ENCODE data around the gene CHD2.

The CHD2 gene

DNA sequence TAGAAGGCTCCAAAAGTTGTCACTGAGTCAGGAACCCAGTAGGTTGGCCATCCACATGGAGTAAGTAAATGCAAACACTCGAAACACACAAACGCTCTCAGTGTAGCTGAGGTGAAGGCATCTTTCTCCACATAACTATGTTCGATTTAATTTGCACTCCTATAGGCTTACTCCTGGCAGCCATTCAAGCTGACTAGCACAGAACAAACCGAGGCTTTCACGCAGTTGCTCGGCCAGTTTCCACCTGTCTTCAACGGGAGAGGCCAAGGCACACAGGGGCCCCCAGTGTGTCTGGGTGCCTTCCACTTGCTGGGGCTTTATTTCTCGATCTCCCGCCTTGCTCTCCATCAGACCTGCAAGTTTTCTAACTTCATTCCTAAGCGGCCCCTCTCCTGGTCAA, 170.0 kb downstream of the CHD2 start:
- no peak overlapping the region for H3K27ac ChIP-seq (ENCODE audit: low read depth, low read length)
- H3K4me3 ChIP-seq (ENCODE audit: low read depth in 1 of 2, low read length in 2 of 2) = no peak overlapping the region
- no peaks in the 10 kb centered on the region for H3K4me1 ChIP-seq (ENCODE audit: control insufficient read depth in 1 of 2, insufficient read depth in 2 of 2, low read length in 2 of 2)
- peaks cover 30 to 38% of the 10 kb centered on the region in 2 donors for H3K27me3 ChIP-seq (ENCODE audit: control insufficient read depth in 1 of 2, insufficient read depth in 2 of 2, low read length in 2 of 2)
- no peaks in the 10 kb centered on the region for H3K9me3 ChIP-seq (ENCODE audit: control insufficient read depth in 1 of 2, low read length in 2 of 2)
- H3K9ac ChIP-seq (ENCODE audit: low read depth in 1 of 2, low read length in 2 of 2) = no peak overlapping the region
- H3K36me3 ChIP-seq (ENCODE audit: control insufficient read depth in 1 of 2, insufficient read depth in 2 of 2, low read length in 2 of 2) = no peaks in the 10 kb centered on the region

DNA sequence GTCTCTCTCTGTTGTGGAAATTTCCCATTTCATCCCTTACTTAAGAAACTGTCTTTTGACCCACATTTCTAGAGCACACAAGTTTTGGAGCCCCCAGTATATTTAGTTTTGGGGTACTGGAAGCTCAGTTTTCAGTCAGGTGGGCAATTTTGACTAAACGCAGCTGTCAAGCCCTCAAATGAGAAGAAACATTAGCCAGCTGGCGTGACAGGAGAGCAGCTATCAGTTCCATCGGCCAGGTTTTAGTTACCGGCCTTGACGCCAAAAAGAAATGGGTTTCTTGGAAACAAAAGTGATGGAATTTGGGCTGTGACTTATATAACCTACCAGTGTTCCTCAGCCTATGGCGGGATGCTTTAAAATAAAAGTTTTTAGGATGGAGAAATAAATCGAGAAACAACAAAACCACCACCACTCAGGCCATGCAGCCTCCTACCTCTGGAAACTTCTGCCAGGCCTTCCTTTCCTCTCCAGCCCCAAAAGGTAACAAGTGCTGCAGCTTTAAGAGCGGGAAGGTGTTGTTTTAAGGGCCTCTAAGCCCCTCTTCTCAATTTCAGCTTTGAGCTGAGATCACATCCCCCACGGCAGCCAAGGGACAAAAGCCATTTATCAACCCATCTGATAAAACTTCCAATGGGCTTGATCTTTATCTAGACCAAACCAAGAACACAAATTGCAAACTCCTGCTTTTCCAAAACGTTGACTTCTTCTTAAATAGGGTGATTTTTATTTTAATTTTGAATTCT, 170.6 kb downstream of the CHD2 start:
- no peak overlapping the region for H3K27ac ChIP-seq (ENCODE audit: low read depth, low read length)
- no peaks in the 10 kb centered on the region for H3K36me3 ChIP-seq (ENCODE audit: control insufficient read depth in 1 of 2, insufficient read depth in 2 of 2, low read length in 2 of 2)
- peaks cover 30 to 38% of the 10 kb centered on the region in 2 donors for H3K27me3 ChIP-seq (ENCODE audit: control insufficient read depth in 1 of 2, insufficient read depth in 2 of 2, low read length in 2 of 2)
- no peaks in the 10 kb centered on the region for H3K4me1 ChIP-seq (ENCODE audit: control insufficient read depth in 1 of 2, insufficient read depth in 2 of 2, low read length in 2 of 2)
- H3K9ac ChIP-seq (ENCODE audit: low read depth in 1 of 2, low read length in 2 of 2) = no peak overlapping the region
- H3K9me3 ChIP-seq (ENCODE audit: control insufficient read depth in 1 of 2, low read length in 2 of 2) = no peaks in the 10 kb centered on the region
- H3K4me3 ChIP-seq (ENCODE audit: low read depth in 1 of 2, low read length in 2 of 2) = peak overlapping the region in 1 of 2 donors; percentile 53

DNA sequence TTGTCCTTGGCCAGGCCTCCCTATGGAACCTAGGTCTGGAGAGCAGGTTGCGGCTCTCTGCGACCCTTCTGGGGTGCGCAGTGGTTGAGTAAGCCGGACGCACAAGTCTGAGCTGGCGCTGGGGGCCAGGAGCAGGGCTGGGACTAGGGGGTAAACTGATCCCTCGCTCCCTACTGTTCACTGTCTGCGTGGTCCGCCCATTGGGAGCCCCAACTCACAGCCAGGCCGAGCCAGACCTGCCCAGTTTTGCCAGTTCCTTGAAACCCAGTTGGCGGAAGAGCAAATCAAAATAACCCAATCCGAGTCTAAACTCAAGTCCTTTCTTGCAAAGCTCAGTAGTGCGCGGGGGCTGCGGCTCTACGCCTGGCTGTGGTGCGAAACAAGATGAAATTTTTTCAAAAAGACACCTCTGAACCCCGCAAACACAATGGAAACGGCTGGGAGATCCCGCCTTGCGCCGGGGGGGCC, 171.4 kb downstream of the CHD2 start:
- Histone ChIP-seq H3K4me3 (ENCODE audit: low read depth in 1 of 2, low read length in 2 of 2) (peak overlapping the region; percentile 44 to 53), H3K9ac (ENCODE audit: low read depth in 1 of 2, low read length in 2 of 2) (no peak overlapping the region), H3K27me3 (ENCODE audit: control insufficient read depth in 1 of 2, insufficient read depth in 2 of 2, low read length in 2 of 2) (peaks cover 30 to 38% of the 10 kb centered on the region in 2 donors), H3K9me3 (ENCODE audit: control insufficient read depth in 1 of 2, low read length in 2 of 2) (no peaks in the 10 kb centered on the region), H3K36me3 (ENCODE audit: control insufficient read depth in 1 of 2, insufficient read depth in 2 of 2, low read length in 2 of 2) (no peaks in the 10 kb centered on the region), H3K4me1 (ENCODE audit: control insufficient read depth in 1 of 2, insufficient read depth in 2 of 2, low read length in 2 of 2) (no peaks in the 10 kb centered on the region), H3K27ac (ENCODE audit: low read depth, low read length) (no peak overlapping the region)

DNA sequence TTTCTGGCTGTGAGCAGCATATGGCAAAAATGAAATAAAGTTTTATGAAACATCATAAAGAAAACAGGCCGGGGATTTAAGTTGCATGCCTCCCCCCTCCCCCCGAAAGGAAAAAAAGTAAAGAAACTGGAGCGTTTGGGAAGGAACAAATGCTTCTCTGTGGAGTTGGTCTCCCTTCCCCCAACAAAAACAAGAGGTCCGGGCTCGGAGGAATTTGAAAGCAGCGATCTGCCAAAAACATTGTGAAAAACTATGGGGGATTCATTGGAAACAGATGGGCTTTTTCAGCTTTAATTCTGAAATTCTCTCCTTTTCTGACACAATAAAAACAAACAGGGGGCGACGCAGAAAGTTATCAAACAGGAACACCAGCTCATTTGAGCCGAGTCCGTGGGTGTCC, 171.9 kb downstream of the CHD2 start:
- no peaks in the 10 kb centered on the region for H3K4me1 ChIP-seq (ENCODE audit: control insufficient read depth in 1 of 2, insufficient read depth in 2 of 2, low read length in 2 of 2)
- peak overlapping the region; percentile 44 to 53 for H3K4me3 ChIP-seq (ENCODE audit: low read depth in 1 of 2, low read length in 2 of 2)
- no peaks in the 10 kb centered on the region for H3K9me3 ChIP-seq (ENCODE audit: control insufficient read depth in 1 of 2, low read length in 2 of 2)
- H3K27ac ChIP-seq (ENCODE audit: low read depth, low read length) = no peak overlapping the region
- H3K36me3 ChIP-seq (ENCODE audit: control insufficient read depth in 1 of 2, insufficient read depth in 2 of 2, low read length in 2 of 2) = no peaks in the 10 kb centered on the region
- peaks cover 33 to 38% of the 10 kb centered on the region in 2 donors for H3K27me3 ChIP-seq (ENCODE audit: control insufficient read depth in 1 of 2, insufficient read depth in 2 of 2, low read length in 2 of 2)
- no peak overlapping the region for H3K9ac ChIP-seq (ENCODE audit: low read depth in 1 of 2, low read length in 2 of 2)

DNA sequence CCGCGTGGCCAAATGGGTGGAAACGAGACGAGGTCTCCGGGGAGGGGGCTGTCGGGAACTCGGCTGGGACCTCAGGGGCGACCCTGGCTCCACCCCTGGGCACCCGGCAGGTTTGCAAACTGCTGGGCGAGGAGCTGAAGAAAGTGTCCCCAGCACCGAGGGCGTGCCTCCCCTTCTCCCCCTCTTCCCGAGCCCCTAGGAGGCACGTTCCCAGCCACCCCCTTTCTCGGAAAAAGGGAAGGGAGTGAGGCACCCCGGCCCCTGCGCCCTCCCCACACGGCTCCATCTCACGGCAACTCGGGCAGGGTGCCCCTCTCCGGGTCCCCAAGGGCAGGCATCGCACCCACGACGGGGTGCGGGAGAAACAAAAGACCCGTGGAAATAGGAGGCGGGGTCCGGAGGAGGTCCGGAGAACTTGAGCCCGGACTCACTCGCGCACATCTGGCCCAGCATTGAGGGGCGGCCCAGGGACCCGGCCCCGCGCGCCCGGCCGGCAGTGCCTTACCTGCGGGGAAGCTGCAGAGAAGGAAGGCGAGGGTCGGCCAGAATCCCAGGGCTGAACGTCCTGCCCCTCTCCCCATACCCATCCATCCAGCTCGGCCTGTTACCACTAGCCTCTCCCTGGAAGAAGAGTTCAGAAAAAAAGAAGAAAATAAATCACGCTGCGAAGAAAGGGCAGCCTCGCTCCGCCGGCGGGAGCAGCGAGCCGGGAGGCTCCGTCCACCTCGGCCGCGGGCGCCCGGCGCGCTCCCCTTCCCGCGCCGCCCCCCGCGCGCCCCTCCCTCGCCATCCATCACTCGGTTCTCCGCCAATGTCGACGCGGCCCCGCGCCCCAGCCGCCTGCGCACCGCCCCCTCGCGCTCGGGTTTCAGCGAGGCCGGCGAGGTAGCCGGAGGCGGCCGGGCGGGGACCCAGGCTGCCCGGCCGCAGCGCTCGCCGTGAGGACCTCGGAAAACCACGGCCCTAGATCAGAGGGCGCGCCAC, 172.6 kb downstream of the CHD2 start:
- Histone ChIP-seq H3K27ac (ENCODE audit: low read depth, low read length) (no peak overlapping the region), H3K36me3 (ENCODE audit: control insufficient read depth in 1 of 2, insufficient read depth in 2 of 2, low read length in 2 of 2) (no peaks in the 10 kb centered on the region), H3K9ac (ENCODE audit: low read depth in 1 of 2, low read length in 2 of 2) (no peak overlapping the region), H3K4me1 (ENCODE audit: control insufficient read depth in 1 of 2, insufficient read depth in 2 of 2, low read length in 2 of 2) (no peaks in the 10 kb centered on the region), H3K9me3 (ENCODE audit: control insufficient read depth in 1 of 2, low read length in 2 of 2) (no peaks in the 10 kb centered on the region), H3K27me3 (ENCODE audit: control insufficient read depth in 1 of 2, insufficient read depth in 2 of 2, low read length in 2 of 2) (peaks cover 34 to 38% of the 10 kb centered on the region in 2 donors), H3K4me3 (ENCODE audit: low read depth in 1 of 2, low read length in 2 of 2) (peak overlapping the region; percentile 44 to 53)

DNA sequence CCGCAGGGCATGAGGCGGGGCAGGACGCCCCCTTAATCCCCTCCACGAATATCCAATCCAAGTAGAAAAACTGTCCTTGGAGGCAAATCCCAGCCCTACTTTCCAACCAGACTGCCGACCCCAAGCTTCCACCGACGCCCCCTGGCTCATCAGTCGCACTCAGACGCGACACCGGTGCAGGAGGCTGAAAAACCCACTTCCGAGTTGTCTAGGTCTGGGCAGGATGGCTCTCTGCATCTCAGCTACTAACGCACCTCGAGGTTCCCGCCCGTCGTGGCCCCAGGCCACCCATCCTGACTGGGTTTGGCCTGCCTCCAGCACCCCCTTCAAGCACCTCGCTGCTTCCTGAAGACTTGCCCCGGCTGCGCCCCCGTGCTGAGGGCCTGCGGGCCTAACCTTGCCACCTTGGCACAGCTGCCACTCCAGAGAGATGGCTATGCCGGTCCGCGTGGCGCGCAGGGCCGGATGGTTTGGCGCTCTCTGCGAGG, 173.4 kb downstream of the CHD2 start:
- H3K36me3 ChIP-seq (ENCODE audit: control insufficient read depth in 1 of 2, insufficient read depth in 2 of 2, low read length in 2 of 2) = no peaks in the 10 kb centered on the region
- peaks cover 34 to 42% of the 10 kb centered on the region in 2 donors for H3K27me3 ChIP-seq (ENCODE audit: control insufficient read depth in 1 of 2, insufficient read depth in 2 of 2, low read length in 2 of 2)
- no peak overlapping the region for H3K9ac ChIP-seq (ENCODE audit: low read depth in 1 of 2, low read length in 2 of 2)
- no peak overlapping the region for H3K27ac ChIP-seq (ENCODE audit: low read depth, low read length)
- H3K9me3 ChIP-seq (ENCODE audit: control insufficient read depth in 1 of 2, low read length in 2 of 2) = no peaks in the 10 kb centered on the region
- H3K4me3 ChIP-seq (ENCODE audit: low read depth in 1 of 2, low read length in 2 of 2) = peak overlapping the region in 1 of 2 donors; percentile 18
- H3K4me1 ChIP-seq (ENCODE audit: control insufficient read depth in 1 of 2, insufficient read depth in 2 of 2, low read length in 2 of 2) = no peaks in the 10 kb centered on the region

DNA sequence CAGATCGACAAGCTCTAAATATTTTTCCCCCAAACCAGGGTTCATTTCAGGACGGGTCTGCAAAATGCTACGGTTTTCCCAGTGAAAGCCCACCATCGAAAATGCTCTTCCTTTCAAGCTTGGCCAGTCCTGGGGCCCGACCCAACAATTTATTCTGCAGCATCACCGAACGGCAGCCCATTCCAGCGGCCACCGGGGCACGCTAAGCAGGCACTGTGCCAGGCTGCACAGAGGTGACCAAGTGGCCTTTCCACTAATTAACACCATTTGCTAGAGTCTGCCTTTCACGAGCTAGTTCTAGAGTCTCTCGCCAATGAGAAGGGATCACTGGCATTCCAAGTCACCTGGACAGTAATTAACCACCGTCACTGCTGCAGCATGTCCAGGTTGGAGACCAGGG, 174.5 kb downstream of the CHD2 start:
- no peaks in the 10 kb centered on the region for H3K4me1 ChIP-seq (ENCODE audit: control insufficient read depth in 1 of 2, insufficient read depth in 2 of 2, low read length in 2 of 2)
- no peak overlapping the region for H3K9ac ChIP-seq (ENCODE audit: low read depth in 1 of 2, low read length in 2 of 2)
- no peaks in the 10 kb centered on the region for H3K36me3 ChIP-seq (ENCODE audit: control insufficient read depth in 1 of 2, insufficient read depth in 2 of 2, low read length in 2 of 2)
- H3K4me3 ChIP-seq (ENCODE audit: low read depth in 1 of 2, low read length in 2 of 2) = no peak overlapping the region
- H3K27ac ChIP-seq (ENCODE audit: low read depth, low read length) = no peak overlapping the region
- H3K27me3 ChIP-seq (ENCODE audit: control insufficient read depth in 1 of 2, insufficient read depth in 2 of 2, low read length in 2 of 2) = peaks cover 34 to 42% of the 10 kb centered on the region in 2 donors
- H3K9me3 ChIP-seq (ENCODE audit: control insufficient read depth in 1 of 2, low read length in 2 of 2) = no peaks in the 10 kb centered on the region

DNA sequence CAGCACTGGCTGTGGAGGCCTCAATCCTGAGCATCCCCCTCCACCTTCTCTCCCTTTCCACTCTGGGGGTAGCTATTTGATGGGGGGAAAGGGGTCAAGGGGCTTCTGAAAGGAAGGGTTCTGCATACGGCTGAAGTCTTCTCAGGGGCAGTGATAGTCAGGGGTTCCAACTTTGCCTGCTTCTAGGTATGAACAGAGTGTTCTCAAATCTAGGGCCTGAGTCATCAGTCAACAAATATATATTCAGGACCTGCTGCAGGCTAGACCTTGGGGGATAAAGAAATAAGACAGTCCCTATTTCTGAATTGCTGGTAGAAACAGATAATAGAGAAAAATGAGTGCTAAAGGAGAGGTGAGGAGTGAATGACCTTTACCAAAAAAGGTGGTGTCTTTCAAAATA, 176.1 kb downstream of the CHD2 start:
- Histone ChIP-seq H3K4me3 (ENCODE audit: low read depth in 1 of 2, low read length in 2 of 2) (no peak overlapping the region), H3K27me3 (ENCODE audit: control insufficient read depth in 1 of 2, insufficient read depth in 2 of 2, low read length in 2 of 2) (peaks cover 33 to 41% of the 10 kb centered on the region in 2 donors), H3K27ac (ENCODE audit: low read depth, low read length) (no peak overlapping the region), H3K9ac (ENCODE audit: low read depth in 1 of 2, low read length in 2 of 2) (no peak overlapping the region), H3K4me1 (ENCODE audit: control insufficient read depth in 1 of 2, insufficient read depth in 2 of 2, low read length in 2 of 2) (no peaks in the 10 kb centered on the region), H3K36me3 (ENCODE audit: control insufficient read depth in 1 of 2, insufficient read depth in 2 of 2, low read length in 2 of 2) (no peaks in the 10 kb centered on the region), H3K9me3 (ENCODE audit: control insufficient read depth in 1 of 2, low read length in 2 of 2) (no peaks in the 10 kb centered on the region)

DNA sequence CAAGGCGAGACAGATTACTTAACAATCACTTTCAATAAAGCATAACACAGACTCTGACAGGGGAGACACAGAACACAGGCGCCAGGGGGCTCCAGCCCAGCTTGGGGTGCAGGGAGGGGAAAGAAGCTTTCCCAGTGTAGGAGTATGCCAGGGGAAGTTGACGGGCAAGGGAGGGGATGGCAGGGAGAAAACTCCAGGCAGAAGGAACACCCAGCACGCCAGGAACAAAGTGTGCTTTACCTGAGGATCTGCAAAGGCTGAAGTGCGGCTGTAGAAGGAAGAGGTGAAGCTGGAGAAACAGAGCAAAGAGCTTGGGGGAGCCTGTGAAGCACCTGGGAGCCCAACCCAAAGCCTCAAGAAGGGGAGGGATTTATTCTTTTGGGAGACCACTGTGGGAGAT, 176.8 kb downstream of the CHD2 start:
- H3K9me3 ChIP-seq (ENCODE audit: control insufficient read depth in 1 of 2, low read length in 2 of 2) = no peaks in the 10 kb centered on the region
- H3K4me3 ChIP-seq (ENCODE audit: low read depth in 1 of 2, low read length in 2 of 2) = no peak overlapping the region
- H3K27ac ChIP-seq (ENCODE audit: low read depth, low read length) = no peak overlapping the region
- H3K36me3 ChIP-seq (ENCODE audit: control insufficient read depth in 1 of 2, insufficient read depth in 2 of 2, low read length in 2 of 2) = no peaks in the 10 kb centered on the region
- H3K27me3 ChIP-seq (ENCODE audit: control insufficient read depth in 1 of 2, insufficient read depth in 2 of 2, low read length in 2 of 2) = peaks cover 26 to 35% of the 10 kb centered on the region in 2 donors
- H3K9ac ChIP-seq (ENCODE audit: low read depth in 1 of 2, low read length in 2 of 2) = no peak overlapping the region
- H3K4me1 ChIP-seq (ENCODE audit: control insufficient read depth in 1 of 2, insufficient read depth in 2 of 2, low read length in 2 of 2) = no peaks in the 10 kb centered on the region
